GF-D8 (cell line): ENCODE results near the gene PTX4.
"Not testable (repeated sequence)": the region's sequence is repeated elsewhere in the genome, so short reads cannot be mapped to it uniquely, and the experiment has no call there.

Experiments
- DNase-seq: peaks from one replicate; lab custom pipeline; 2025; lab: John Stamatoyannopoulos, UW

The PTX4 gene

GRCh38 chr16:1443403-1443973, 45.3 kb downstream of the PTX4 start:
- DNase-seq, result no peak

GRCh38 chr16:1442697-1443096, 46.0 kb downstream of the PTX4 start:
- DNase-seq, result no peak

- no peak for DNase-seq
Observed at GRCh38 chr16:1441391-1441829, 47.3 kb downstream of the PTX4 start.

GRCh38 chr16:1439699-1440074, 49.1 kb downstream of the PTX4 start:
- not testable (repeated sequence) for DNase-seq

- no peak for DNase-seq
Observed at GRCh38 chr16:1439058-1439698, 49.6 kb downstream of the PTX4 start.

GRCh38 chr16:1438229-1439057, 50.3 kb downstream of the PTX4 start:
- DNase-seq, result no peak

GRCh38 chr16:1437606-1438005, 51.1 kb downstream of the PTX4 start:
- no peak for DNase-seq

- no peak for DNase-seq
Observed at GRCh38 chr16:1436731-1437355, 51.9 kb downstream of the PTX4 start.

GRCh38 chr16:1435921-1436697, 52.6 kb downstream of the PTX4 start:
- DNase-seq, result no peak
